HG03565 (cell line): ENCODE data around the gene DDX31.
"Not testable (repeated sequence)": the region's sequence is repeated elsewhere in the genome, so short reads cannot be mapped to it uniquely, and the experiment has no call there.

ENCODE experiments used
- ATAC-seq: cut with Tn5 transposase; IDR thresholded peaks from one replicate; pipeline ENCODE4 v1.9.1; 2021; ENCODE audit warnings: mild to moderate bottlenecking, moderate library complexity; ENCODE audit not compliant: unreplicated experiment

DDX31 gene

DNA sequence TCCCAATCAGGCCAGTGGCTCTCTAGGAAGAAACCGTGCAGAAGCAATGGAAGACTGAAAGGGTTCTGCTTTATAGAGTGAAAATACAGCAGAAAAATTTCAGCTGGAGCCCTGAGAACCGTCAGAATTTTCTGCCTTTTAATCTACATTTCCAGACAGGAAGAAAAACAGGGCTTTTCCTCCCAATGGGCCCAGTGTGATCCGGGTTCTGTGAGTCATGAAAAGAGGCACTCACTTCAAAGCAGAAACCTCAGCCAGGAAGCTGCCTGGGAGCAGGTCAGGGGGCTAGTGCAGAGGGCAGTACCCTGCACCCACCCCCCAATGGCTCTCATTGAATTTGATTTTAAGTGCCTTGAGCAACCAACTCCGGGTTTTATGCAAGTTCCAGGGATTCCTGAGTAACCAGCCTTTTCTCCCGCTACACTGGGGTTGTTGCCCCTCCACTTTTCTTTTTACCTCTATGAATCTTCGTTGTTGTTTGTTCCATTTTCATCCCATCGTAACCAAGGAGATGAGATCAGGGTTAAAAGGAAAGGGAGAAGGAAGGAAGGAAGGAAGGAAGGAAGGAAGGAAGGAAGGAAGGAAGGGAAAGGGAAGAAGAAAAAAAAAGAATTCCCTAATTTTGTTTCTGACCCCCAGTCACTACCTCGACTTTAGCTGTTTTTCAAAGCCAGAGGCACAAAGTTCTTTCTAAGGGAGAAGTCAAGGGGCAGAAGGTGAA, 86.0 kb downstream of the DDX31 start:
- ATAC-seq: no peak

DNA sequence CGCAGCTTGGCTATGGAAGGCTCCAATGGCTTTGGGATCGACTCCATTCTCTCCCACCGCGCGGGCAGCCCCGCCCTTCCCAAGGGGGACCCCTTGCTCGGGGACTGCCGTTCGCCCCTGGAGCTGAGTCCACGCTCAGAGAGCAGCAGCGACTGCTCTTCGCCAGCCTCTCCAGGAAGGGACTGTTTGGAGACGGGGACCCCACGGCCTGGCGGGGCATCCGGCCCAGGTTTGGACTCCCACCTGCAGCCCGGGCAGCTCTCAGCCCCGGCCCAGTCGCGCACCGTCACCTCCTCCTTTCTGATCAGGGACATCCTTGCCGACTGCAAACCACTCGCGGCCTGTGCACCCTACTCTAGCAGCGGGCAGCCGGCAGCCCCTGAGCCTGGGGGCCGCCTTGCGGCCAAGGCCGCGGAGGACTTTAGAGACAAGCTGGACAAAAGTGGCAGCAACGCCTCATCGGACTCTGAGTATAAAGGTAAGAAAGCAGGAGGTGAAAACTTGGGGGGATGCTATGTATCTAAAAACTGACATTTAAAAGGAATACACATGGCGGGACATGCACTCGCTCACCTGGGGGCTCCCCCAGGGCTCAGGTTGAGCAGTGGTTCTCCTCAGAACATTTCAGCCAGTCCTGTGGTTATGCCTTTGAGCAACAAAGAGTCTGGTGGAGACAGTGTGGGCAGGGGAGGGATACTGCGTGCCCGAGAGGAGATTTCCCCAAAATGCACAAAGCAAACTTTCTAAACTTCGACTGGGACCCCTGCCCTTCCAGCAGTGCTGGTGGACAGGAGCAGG, 86.8 kb downstream of the DDX31 start:
- no peak for ATAC-seq

DNA sequence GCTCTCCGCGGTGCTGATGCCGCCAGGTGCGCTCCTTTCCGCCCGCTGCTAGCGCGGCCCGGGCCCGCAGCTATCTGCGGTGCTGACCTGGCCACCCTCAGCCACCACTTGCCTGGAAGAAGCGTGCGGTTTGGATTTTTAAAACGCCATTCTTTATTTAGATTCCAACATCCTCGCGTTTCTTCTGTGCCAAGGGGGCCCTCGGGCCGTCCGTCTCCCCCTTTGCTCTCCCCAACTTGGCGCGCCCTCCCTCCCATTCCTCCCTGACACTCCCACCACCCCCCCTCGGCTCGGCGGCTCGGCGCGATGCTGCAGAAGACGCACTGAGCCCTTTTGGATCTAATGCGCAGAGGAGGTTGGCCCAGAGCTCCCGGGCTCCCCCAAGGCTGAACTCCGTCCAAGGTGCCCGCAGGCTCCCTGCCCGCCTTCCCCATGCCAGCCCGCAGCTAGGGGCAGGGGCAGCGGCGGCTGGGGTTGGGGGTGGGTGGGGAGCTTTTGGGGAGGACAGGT, 87.5 kb downstream of the DDX31 start, which contains the start of gene BARHL1:
BARHL1 (plus strand) TSS at position 331 of the 510 bp plus-strand sequence. CDS start 192 bp downstream, outside the sequence.
- ATAC-seq: no peak

DNA sequence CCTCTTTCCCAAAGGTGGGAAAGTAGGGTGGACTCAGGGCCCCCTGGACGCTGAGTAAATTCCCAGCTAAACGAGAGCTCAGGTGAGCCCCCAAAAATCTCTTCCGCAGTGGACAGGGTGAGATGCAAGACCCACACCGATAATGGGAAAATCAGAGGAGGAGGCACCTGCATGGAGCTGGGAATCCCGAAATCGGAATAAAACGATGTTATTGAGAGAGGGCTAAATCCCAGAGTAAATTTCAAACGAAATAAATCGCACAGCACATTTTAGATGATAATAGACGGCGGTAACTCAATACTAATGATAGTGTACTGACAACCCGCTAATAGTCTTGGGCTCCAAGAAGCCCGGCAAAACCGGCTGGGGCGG, 90.4 kb downstream of the DDX31 start:
- ATAC-seq: no peak

DNA sequence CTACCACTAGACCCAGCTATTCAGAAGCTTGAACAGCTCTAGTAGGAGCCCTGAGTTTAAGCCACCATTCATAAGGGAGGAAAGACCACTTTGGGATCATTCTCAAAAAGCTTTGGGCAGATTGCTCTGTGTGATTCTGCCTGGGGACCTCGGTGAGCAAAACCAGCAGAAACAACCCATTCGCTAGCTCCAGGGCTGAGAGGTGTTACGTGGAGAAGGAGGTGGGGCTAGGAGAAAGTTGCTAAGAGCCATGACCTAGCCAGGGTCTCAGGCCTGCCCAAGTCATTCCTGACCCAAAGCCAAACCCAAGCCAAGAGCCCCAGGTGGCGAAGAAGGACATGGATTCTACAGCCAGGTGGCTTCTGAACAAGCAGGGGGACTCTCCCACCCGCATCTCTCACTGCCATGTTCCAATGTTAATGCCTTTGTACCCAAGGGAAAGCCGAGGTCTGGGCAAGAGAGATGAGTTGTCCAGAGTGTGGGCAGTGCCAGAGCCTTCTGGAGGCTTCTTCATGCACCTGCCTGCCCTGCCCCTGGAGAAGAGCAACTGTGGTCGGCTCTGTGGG, 91.3 kb downstream of the DDX31 start:
- ATAC-seq: no peak

DNA sequence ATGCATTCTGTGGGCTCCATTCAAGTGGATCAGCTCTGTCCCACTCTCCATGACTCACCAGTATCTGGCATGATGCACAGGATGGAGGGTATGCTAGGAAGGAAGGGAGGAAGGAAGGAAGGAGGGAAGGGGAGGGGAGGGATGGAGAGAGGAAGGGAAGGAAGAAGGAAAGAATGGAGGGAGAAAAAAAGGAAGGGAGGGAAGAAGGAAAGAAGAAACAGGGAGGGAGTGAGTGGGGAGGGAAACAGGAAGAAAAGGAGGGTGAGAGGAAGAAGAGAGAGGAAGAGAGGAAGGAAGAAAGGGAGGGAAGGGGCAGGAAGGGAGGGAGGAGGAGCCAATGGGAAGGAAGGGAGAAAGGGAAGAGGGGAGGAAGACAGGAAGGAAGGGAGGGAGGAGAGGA, 92.7 kb downstream of the DDX31 start:
- no peak for ATAC-seq

DNA sequence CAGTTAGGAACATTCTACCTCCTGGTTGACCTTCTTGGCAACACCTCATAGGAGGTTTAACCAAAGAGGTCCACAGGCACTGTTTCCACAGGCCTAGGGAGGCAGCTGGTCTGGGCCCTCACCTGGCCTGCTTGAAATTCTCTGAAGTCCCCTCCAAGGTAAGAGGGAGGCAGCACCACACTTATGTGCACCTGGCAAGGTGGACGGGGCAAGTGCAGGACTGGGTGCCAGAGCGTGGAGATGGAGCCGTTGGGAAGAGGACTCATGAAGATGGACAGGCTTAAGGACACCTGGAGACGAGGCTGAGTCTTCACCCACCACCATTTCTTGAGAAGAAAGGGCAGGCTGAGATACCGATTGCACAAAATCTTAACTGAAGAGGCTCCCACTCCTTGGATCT, 94.0 kb downstream of the DDX31 start:
- ATAC-seq: no peak

DNA sequence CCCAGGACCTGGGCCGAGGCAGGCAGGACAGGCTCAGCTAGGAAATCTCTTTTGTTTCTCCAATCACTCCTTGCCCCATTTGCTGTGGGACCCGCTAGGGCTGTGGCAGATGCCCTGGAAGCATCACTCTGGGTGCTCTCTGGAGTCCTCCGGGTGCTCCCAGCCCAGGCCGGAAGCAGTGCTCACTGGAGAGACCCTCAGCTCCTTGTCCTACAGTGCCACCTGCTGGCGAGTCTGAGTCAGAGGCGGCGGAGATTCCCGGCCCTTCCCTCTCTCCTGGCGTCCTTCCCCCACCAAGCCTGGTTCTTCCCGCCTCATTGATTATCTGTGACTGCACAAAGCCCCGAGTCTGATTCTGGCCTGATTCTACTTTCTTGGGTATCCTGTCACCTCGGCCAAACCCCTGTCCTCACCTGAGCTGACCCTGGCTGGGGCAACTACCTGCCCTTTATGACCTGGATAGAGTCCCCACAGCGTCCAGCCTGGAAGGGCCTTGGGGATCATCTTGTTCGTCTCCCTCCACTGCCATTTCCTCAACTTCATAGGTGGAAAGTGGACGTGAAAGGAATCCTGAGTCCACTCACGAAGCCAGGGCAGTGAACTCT, 94.7 kb downstream of the DDX31 start:
- no peak for ATAC-seq

DNA sequence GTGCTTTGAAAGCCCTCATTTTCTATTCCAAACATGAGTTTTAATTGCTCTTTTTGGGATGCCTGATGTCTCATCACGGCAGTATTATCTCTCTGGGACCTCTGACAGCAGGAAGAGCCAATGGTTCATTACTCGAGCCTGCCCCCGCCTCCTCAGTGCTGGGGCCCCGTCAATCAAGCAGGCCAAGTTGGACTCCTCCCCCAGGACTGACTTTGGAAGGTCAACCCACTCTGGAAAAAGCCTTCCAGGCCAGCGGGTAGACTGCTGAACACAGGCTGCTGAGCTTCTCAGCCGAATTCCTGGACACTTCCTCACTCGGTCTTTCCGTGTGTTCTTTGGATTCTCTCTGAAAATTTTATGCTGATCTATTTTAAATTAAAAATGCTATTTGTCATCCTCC, 96.9 kb downstream of the DDX31 start:
- no peak for ATAC-seq

DNA sequence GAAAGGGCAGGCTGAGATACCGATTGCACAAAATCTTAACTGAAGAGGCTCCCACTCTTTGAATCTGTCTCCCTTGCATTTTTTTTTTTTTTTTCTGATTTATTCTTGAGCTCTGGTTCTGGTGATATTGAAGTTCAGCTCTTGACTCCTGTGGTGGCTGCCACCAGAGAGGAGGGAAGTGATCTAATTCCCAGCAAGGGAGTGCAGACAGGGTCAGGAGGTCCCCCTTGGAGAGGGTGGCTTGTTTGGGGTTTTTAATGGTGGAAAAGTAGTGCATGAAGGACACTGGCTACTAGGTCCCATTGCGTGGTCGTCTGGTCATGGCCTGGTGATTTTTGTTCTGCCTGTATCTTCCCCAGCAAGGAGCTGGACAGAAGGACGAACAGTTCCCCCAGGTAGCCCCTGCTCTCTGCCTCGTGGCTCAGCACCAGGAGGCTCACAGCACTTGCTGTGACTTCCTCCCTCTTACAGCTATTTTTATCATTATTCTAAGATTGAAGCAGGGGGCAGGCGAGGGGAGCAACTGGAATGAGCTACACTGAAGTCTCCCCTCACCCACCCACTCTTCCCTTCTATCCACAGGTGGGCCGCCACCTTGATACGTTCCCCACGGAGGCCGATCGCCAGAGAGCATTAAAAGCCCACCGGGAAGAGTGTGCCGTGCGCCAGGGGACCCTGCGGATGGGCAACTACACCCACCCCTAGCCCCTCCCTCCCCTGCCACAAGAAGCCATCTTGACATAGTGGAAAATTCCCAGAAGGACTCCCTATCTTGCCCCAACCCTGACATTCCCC, 97.8 kb downstream of the DDX31 start:
- no peak for ATAC-seq

DNA sequence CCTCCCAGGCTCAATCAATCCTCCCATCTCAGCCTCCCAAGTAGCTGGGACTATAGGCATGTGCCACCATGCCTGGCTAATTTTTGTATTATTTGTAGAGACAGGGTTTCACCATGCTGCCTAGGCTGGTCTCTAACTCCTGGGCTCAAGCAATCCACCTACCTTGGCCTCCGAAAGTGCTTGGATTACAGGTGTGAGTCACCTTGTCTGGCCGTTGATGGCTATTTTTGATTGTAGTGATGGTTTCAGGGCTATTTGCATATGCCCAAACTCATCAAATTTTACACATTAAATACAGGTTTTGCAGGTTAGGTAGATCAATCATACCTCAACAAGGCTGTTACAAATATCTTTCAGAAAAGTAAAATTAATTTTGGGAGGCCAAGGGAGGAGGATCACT, 101.0 kb downstream of the DDX31 start:
- ATAC-seq: not testable (repeated sequence)

DNA sequence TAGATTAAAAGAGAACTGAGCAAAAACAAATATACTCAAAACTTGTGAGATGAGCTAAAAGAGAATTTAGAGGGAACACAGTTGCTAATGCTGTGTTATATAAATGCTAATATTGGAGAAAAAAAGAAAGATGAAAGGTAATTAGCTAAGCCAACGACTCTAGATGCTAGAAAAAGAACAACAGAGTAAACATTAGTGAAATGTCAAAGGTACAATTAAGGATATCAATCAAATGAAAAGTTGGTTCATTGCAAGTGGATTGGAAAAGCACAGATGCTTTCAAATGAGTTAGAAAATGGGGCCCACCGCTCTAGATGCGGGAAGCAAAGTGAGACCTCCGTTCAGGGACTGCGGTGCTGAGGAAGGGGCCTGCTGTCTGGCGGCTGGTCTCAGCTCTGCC, 105.3 kb downstream of the DDX31 start:
- ATAC-seq: no peak

DNA sequence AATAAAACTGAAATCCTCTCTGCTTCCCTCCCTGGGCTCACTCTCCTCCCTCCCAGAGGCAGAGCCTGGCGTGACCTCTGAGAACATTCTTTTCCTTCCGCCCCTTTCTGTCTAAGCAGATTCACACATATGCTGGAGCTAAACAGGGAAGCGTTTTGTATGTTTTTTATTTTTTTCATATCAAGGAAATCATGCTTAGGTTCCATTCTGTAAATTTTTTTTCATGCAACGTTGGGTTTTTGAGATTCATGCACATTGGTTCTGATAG, 107.5 kb downstream of the DDX31 start:
- ATAC-seq: no peak

DNA sequence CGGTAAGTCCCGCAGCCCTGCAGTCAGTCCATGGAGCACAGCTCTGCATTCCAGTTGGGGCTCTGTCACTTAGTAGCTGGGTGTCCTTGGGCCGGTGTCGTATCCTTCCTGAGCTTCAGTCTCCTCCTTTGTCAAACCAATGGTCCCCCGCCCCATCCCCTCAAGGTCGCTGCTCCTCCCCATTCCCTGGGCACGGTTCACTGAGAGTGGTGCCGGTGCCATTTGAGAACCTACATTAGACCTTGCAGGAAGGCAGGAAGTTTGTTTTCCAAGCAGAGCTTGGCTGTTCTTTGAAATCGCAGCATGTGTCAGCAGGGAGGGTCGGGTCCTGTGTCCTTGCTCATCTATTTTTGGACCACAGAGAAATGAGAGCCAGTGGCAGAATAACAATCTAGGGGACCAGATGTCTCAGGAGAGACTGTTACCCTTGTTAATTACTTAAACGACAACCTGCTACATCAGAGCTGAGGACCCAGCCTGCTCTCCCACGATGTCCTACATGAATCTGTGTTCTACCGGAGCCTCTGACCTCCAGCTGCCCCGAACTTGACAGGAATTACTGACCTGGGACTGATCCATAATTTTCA, 109.1 kb downstream of the DDX31 start:
- ATAC-seq: no peak

DNA sequence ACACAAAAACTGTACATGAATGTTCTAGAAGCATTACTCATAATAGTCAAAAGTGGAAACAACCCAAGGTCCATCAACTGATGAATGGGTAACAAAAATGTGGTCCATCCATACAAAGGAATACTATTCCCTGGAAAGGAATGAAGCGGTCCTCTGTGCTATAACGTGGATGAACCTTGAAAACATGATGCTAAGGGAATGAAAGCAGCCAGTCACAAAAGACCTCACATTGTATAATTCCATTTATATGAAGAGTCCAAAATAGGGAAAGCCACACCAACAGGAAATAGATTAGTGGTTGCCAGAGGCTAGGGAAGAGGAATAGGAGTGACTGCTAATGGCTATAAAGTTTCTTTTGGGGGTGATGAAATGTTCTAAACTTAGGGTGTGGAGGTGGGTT, 110.1 kb downstream of the DDX31 start:
- no peak for ATAC-seq

DNA sequence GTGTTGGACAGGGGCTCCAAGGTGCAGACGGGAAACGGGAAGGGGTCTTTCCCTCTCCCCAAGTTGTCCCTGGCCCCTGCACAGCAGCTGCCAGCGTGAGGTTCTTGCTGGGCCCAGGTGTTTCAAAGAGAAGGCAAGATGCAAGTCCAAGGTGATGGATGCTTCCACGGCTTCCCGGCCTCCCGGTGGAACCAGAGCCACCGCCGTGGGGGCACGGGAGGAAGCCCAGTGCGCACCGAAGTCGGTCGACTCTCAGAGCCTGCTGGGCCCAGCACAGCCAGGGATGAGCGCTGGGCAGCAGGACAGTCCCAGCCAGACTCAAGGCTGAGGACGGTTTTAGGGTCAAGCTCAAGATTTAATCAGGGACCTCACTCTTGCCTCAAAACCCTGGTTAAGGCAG, 112.6 kb downstream of the DDX31 start:
- no peak for ATAC-seq

DNA sequence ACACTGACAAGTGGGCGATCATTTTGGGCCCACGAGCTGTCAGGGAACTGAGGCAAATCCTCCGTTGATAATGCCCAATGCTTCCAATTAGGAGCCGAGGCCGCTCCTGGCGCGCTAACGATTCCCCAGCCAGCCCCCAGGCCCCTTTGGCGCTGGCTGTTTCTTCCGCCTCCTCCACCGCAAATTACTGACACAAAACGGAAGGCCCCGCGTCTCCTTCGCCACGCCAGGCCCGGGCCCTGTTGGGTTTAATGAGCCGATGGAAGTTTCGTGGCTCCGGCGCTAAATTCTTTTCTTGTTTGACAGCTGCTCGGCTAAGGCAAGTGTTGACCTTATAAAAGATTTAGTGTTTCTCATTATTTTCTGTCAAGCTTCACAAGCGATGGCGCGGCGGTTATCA, 113.1 kb downstream of the DDX31 start:
- ATAC-seq: no peak

DNA sequence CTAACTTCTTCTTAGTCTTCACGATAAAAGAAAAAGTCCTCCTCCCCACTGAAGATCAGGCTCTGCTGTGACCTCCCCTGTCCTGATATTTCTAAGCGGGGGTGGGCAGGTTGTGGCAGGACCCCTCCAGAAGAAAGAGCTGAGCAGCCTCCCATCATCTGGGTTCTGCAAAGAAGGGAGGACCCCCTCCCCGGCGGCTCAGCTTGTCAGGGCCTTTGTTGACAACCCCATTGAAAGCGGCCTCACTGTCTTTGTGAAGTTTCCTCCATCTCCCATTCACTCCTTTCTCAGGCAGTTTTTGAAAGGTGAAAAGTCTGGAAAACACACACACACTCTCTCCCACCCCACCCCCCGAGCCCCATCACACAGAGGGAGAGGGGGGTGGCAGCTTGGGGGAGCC, 113.5 kb downstream of the DDX31 start:
- ATAC-seq: no peak

DNA sequence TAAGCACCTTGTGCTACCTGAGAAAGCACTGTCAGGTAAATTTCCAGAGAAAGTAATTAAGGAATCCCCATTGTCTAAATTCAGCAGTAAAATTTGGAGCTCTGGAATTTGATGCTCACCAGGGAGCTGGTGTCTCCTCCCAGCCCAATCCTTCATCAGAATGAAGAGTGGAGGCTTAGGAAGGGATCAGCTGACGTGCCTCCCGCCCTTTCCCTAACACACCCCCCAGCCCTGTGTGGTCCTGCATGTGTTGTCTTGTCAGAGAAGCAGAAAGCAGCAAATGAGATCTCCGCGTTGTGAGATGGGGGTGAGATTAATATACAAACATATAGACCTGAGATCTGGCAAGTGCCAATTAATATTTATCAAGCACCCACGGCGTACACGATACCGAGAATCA, 114.3 kb downstream of the DDX31 start:
- no peak for ATAC-seq

DNA sequence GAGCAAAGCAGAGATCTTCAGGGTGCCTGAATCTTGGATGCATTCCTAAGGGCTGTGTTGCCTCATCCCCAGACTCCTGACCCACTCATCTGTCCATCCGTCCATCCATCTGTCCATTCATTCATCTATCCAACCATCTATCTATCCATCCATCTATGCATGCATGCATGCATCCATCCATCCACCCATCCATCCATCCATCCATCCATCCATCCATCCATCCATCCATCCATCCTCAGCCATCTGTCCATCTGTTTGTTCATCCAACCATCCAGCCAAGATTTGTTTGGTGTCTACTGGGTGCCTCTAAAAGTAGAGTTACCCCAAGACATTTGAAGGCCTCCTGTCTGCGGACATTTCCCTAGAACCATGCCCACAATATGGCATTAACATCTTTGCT, 115.0 kb downstream of the DDX31 start:
- ATAC-seq: no peak

DNA sequence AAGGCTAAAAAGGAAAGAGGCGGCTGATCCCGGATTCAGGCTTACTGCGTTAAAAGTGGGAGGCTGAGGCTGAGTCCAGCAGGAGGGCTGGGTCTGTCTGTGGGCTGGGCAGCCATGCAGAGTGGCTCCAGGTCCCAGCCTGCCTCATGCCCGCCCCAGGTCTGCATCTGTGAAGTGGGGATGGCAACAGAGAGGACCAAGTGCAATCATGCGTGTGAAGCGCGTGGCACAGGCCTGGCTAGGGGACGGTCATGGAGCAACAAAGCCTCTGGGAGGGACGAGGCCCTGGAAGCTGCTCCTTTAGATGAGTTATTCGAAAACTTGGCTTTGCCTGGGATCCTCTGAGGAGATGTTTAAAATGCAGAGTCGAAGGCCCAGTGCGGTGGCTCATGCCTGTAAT, 117.7 kb downstream of the DDX31 start:
- ATAC-seq: no peak
